ENCODE data around the gene ANKRD33B. TPM values are rescaled to one million over a fixed set of nuclear protein-coding genes. Genes with fewer than 3 reads are reported as not detected.
A peak's percentile ranks its signal among the peaks of the same experiment; 100 is the strongest.

Gene ANKRD33B
- total and polyA plus RNA-seq, 9 of the 15 experiments (the other 6 are each of a cell fraction or from before 2014, with no cell fraction given): 0.10 to 1.7 (median 0.40) TPM

DNA sequence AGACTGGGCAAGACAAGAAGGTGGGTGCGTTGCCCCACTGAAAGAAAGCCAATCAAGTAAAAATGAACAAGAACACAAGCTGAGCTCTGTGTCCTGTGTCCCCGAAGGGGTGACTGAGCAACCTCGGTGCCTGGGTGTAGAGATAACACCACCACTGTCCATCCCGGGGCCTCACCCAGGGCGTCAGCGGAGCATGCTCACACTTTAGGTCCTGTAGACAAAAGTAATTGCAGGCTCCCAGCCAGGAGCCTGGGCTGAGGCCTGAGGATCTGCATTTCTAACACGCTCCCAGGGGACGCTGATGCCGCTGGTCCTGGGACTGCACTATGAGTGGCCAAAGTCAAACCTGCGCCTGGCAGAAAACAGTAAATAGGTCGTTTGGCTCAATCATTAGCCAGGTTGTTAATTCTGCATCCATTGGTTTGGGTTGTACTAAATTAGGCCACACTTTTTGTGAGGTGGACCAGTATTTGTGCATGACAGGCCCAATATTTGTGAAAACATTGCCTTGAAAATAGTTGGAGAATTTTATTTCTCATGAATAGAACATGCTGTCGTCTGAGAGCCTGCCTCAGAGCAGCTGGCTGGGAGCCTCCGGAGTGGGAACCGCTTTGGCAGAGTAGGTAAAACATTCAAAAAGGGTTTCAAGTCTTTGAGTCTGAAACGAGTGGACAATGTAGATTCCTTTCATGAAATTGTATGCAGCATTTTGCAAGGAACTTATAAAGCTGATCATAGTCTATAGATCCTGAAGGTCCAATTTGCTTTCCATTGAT lies 38.3 kb downstream of the ANKRD33B start (continued):
- TF ChIP-seq, protein P1, sequence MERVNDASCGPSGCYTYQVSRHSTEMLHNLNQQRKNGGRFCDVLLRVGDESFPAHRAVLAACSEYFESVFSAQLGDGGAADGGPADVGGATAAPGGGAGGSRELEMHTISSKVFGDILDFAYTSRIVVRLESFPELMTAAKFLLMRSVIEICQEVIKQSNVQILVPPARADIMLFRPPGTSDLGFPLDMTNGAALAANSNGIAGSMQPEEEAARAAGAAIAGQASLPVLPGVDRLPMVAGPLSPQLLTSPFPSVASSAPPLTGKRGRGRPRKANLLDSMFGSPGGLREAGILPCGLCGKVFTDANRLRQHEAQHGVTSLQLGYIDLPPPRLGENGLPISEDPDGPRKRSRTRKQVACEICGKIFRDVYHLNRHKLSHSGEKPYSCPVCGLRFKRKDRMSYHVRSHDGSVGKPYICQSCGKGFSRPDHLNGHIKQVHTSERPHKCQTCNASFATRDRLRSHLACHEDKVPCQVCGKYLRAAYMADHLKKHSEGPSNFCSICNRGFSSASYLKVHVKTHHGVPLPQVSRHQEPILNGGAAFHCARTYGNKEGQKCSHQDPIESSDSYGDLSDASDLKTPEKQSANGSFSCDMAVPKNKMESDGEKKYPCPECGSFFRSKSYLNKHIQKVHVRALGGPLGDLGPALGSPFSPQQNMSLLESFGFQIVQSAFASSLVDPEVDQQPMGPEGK (CRISPR knock-in tag; IDR thresholded peaks at IDR 0.05; ENCODE audit: borderline replicate concordance): no peak
- TF ChIP-seq RAD51 (IDR thresholded peaks at IDR 0.05; ENCODE audit: borderline replicate concordance, low read depth) (no peak), ZNF232 (CRISPR knock-in tag; IDR thresholded peaks at IDR 0.05) (no peak), ZNF561 (CRISPR knock-in tag; conservative IDR thresholded peaks at IDR 0.05) (no peak), SMAD1 (IDR thresholded peaks at IDR 0.05; ENCODE audit: low read depth, low read length, partially characterized antibody) (no peak), ARID1B (IDR thresholded peaks at IDR 0.05) (peak; percentile 94), BCL6 (CRISPR knock-in tag; IDR thresholded peaks at IDR 0.05) (no peak), MAFG (tag; conservative IDR thresholded peaks at IDR 0.05) (0 out of 2 replicates have a peak, but pooled peaks have one; percentile 31), TARDBP (IDR thresholded peaks at IDR 0.05) (peak; percentile 59; the same call in 1 of the 2 replicates), XRCC4 (IDR thresholded peaks at IDR 0.05; ENCODE audit: extremely low read depth, insufficient read depth, insufficient read length) (no peak), HCFC1 (IDR thresholded peaks at IDR 0.05; ENCODE audit: low read depth, low read length) (no peak), PHB (CRISPR knock-in tag; IDR thresholded peaks at IDR 0.05) (no peak), SAFB (IDR thresholded peaks at IDR 0.05; ENCODE audit: borderline replicate concordance, low read depth, low read length) (no peak), KAT8 (IDR thresholded peaks at IDR 0.05; ENCODE audit: low read depth) (no peak)
- TF ChIP-seq, protein P2, sequence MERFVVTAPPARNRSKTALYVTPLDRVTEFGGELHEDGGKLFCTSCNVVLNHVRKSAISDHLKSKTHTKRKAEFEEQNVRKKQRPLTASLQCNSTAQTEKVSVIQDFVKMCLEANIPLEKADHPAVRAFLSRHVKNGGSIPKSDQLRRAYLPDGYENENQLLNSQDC (CRISPR knock-in tag; IDR thresholded peaks at IDR 0.05): no peak
- TF ChIP-seq, protein P3, sequence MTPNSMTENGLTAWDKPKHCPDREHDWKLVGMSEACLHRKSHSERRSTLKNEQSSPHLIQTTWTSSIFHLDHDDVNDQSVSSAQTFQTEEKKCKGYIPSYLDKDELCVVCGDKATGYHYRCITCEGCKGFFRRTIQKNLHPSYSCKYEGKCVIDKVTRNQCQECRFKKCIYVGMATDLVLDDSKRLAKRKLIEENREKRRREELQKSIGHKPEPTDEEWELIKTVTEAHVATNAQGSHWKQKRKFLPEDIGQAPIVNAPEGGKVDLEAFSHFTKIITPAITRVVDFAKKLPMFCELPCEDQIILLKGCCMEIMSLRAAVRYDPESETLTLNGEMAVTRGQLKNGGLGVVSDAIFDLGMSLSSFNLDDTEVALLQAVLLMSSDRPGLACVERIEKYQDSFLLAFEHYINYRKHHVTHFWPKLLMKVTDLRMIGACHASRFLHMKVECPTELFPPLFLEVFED (CRISPR knock-in tag; conservative IDR thresholded peaks at IDR 0.05): no peak
- TF ChIP-seq, protein P4, sequence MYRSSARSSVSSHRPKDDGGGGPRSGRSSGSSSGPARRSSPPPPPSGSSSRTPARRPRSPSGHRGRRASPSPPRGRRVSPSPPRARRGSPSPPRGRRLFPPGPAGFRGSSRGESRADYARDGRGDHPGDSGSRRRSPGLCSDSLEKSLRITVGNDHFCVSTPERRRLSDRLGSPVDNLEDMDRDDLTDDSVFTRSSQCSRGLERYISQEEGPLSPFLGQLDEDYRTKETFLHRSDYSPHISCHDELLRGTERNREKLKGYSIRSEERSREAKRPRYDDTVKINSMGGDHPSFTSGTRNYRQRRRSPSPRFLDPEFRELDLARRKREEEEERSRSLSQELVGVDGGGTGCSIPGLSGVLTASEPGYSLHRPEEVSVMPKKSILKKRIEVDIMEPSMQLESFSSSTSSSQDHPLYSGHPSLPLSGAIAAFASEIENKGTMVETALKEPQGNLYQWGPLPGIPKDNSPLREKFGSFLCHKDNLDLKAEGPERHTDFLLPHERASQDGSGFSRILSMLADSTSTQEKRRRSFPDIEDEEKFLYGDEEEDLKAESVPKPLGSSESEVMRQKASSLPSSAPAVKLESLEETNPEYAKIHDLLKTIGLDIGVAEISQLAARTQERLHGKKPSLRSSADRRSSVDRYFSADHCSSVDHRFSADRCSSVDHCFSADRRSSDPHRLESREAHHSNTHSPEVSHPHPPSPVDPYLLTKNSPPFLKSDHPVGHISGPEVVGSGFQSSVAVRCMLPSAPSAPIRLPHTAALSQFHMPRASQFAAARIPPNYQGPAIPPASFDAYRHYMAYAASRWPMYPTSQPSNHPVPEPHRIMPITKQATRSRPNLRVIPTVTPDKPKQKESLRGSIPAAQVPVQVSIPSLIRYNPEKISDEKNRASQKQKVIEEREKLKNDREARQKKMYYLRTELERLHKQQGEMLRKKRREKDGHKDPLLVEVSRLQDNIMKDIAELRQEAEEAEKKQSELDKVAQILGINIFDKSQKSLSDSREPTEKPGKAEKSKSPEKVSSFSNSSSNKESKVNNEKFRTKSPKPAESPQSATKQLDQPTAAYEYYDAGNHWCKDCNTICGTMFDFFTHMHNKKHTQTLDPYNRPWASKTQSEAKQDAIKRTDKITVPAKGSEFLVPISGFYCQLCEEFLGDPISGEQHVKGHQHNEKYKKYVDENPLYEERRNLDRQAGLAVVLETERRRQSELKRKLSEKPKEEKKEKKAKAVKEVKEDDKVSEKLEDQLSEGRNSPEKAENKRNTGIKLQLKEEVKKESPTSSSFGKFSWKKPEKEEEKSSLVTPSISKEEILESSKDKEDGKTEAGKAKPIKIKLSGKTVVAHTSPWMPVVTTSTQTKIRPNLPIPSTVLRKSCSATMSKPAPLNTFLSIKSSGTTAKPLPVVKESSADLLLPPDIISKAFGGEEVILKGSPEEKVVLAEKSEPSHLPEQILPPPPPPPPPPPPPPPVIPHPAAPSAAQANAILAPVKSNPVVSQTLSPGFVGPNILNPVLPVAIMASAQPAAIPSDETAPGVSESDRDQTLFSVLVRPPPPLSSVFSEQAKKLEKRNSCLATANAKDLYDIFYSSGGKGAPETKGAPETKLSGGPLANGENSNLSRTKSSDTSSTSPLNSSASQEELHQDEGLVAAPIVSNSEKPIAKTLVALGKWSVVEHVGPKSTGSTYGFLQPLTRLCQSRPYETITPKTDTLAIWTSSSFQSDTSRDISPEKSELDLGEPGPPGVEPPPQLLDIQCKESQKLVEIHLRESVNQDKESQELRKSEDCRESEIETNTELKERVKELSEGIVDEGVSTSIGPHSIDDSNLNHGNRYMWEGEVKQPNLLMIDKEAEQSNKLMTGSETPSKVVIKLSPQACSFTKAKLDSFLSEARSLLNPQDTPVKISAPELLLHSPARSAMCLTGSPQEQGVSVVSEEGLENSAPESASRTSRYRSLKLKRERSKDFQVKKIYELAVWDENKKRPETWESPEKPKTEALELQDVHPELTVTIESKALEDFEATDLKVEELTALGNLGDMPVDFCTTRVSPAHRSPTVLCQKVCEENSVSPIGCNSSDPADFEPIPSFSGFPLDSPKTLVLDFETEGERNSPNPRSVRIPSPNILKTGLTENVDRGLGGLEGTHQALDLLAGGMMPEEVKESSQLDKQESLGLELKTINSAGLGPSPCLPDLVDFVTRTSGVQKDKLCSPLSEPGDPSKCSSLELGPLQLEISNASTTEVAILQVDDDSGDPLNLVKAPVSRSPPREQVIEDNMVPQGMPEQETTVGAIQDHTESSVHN (IDR thresholded peaks at IDR 0.05; ENCODE audit: borderline replicate concordance in 1 of 2, low read depth in 1 of 2): no peak

Data from K562 (cell line).